GM12801 (cell line): ENCODE measurements around the gene OR2H2.

ENCODE experiments used
- TF ChIP-seq, protein P1 (sequence below): IDR thresholded peaks from one replicate; pipeline ENCODE4 v1.5.1; 2011; ENCODE audit warnings: control low read depth; ENCODE audit not compliant: insufficient read length; ENCODE audit errors: extremely low read depth

OR2H2 gene

DNA sequence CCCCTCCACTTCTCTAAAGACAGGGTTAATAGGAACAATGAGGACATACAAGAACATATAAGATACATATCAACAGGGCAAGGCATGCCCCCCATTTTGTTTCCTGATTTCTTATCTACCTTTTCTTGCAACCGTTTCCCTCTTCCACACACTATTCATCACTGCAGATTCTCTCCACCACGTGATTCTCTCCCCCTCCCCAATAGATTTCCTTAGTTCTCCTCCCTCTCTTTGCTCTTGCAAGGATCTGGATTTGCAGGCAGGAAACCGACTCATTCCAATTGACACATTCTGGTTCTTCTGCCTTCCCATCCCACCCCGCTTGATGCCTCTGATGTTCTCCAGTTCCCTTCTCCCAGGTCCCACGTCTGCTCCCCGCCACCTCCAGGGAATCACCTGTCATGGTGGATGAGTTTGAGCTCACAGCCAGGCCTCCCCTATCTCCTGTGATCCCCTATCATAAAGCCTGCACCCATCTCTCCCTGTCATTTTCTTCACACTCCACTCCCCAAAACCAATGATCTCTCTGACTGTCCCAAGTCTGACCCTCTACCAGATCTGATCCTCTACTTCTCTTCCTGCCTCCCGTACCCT, 40.5 kb downstream of the OR2H2 start:
- TF ChIP-seq, protein P1, sequence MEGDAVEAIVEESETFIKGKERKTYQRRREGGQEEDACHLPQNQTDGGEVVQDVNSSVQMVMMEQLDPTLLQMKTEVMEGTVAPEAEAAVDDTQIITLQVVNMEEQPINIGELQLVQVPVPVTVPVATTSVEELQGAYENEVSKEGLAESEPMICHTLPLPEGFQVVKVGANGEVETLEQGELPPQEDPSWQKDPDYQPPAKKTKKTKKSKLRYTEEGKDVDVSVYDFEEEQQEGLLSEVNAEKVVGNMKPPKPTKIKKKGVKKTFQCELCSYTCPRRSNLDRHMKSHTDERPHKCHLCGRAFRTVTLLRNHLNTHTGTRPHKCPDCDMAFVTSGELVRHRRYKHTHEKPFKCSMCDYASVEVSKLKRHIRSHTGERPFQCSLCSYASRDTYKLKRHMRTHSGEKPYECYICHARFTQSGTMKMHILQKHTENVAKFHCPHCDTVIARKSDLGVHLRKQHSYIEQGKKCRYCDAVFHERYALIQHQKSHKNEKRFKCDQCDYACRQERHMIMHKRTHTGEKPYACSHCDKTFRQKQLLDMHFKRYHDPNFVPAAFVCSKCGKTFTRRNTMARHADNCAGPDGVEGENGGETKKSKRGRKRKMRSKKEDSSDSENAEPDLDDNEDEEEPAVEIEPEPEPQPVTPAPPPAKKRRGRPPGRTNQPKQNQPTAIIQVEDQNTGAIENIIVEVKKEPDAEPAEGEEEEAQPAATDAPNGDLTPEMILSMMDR: no peak

DNA sequence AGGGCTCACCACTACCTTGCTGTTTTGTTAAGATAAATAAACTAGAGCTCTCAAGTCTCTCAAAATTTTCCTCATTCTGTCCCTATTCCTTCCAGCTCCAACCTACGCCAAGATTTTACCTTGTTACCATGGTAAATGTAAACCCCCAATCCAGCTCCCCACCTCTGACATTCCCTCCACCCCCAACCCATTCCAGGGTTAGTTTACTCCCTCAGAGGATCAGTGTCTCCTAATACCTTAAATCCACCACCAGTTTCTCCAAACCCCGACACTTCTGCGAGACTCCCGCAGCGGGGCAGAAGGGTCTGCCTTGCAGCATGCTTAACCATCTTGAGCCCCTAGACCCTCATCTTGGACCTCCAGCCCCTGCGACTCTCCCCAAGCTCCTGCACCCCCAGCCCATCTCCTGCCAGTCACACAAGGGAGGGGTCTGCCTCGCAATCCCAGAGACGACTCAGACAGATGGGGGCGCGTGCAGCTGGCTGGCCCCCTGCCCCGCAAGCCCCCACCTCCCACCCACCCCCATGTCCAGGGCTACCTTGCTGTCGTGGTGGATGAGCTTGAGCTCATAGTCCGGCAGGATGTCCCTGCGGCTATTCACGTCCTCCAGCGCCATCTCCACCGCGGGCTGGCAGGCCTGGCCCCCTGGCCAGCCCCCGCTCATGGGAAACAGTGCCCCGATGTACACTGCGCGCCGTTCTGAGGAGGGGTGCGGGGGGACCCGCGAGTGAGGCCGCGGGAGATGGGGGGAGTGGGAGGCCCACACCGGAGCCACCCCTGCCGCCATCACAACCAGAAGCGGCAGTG, 42.2 kb downstream of the OR2H2 start:
- TF ChIP-seq, protein P1: no peak

DNA sequence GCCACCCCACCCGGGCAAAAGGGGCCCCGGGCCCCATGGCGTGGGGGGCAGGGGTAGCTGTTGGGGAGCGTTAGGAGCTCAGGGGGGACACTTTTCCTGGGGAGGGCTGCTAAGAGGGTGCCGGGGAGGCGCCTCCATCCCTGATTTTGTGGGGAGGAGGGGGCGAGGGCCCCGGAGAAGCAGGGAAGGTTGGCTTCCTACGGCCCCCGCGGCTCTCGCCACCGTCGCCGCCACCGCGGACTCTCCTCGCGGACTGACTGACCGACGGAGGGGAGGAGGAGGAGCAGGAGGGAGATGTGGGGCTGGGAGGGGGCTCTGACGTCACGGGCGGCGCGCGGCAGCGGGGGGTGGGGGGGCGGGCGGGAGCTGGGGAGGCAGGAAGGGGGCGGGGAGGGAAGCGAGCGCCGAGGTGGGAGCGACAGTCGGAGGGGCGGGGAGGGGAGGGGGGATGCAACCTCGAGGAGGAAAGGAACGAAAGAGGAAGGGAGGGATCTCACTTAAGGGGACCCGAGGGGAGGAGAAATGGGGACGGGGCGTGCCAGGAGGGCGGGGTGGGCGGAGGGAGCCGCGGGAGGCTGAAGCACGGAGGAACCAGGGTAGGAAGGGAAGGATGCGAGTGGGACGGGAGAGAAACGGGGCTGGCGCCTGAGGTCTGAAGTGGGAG, 43.0 kb downstream of the OR2H2 start:
- TF ChIP-seq, protein P1: no peak

DNA sequence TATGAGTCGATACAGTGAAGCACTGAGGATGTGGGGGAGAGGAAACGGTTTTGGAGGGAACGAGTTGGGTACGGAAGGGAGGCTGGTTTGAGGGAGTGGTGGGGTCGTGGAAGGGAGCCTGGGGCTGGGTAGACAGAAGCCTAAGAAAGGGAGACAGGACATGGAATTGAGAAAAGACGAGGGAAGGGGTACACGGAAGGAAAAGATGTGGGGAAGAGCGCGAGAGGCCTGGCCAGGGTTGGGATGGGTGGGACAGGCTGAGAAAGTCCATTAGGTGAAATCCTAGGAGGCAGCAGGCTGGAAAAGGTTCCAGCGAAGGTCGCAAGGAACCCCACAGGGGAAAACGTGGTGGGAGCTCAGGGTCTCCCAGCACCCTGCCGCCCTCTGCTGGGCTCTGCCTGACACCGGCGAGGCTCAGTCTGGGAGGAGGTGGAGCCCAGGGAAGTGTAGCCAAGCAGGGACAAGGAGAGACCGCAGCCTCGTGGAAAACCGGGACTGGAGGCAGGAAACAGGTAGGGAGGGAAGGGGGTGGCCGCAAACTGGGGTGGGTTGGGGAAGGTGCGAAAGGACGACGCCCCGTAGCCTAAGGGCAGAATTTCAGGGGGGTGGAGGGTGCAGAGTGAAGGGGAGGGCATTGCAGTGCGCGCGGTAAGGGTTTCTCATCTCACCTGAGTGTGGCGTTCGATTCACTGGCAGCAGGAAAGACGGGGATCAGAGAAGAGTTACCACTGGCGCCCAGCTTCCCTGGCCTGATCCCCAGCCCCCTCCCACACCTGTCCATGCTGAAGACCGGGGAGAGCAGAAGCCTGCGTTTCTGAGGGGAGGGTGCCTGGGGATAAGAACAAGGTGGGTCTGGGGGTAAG, 43.7 kb downstream of the OR2H2 start:
- TF ChIP-seq, protein P1: no peak

DNA sequence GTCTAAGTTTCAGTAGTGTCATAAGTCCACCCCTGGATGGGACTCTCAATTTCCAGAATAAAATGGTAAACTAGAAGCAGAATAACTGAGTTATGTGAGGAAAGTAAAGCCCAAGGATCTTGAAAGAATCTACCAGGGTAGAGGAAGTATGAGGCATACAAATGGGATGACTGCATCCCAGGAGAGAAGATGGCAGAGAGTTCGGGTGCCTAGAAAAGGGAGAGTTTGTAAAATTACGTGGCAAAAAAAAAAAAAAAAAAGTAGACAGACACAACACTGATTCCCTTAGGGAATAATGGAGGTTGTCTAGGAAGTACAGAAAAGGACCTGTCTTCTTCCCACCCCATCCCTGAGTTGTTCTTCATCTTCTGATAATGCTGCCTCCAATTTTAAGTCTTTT, 44.6 kb downstream of the OR2H2 start:
- TF ChIP-seq, protein P1: no peak

DNA sequence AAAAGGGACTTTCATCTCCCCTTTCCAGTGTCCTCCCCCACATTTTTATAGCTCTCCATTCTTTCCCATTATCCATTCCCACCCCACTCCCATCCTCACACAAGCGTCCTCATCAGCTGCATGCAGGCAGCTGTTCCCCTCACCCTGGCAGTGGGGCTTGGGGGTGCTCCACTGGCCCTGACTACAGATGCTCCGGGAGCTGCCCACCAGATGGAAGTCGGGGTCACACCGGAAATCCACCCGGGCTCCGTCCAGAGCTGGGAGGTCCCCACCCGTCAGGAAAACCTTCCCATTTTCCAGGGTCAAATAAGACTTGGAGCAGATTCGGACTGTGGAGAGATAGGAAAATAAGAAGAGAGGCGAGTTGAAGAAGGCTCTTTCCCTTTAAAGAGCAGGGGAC, 45.4 kb downstream of the OR2H2 start:
- TF ChIP-seq, protein P1: no peak
